Coronary artery (tissue), 2 donors: Measurements from ENCODE around the gene LMO3.

Source experiments
- DNase-seq: peaks from one replicate; pipeline ENCODE4 v3.0.0-alpha.2; 2017; ENCODE audit warnings: low spot score
- H3K27ac ChIP-seq, 2 donors: fragments of 200-600 bp; sonication (generic); one replicate each; pipeline ENCODE4 v1.5.1; 2016 to 2019
- H3K4me3 ChIP-seq: fragments of 200-600 bp; sonication (generic); 2 replicates; pipeline ENCODE4 v1.5.1; 2016; ENCODE audit warnings: mild to moderate bottlenecking, moderate library complexity
- CTCF ChIP-seq: fragments of 200-600 bp; sonication (generic); IDR thresholded peaks from one replicate; pipeline ENCODE4 v1.5.1; 2019; ENCODE audit warnings: antibody characterized with exemption

LMO3 gene

DNA sequence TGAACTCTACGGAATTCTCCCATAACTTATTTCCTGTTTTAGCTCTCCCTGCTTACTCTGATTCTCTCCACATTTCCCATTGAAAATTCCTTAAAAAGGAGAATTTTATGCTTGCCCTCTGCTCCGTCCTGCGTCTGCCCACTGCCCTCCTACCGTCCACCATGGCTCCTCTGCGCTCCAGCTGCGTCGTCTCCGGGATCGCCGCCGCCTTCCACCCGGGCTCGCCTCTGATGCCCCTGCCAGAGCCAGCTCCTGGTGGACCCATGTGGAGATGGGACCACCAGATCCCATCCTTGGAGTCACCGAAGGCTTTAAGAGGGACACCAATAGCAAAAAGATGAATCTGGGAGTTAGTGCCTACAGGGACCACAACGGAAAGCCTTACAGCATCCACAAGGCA lies 92.7 kb downstream of the LMO3 start:
- Histone ChIP-seq H3K4me3 (no peak overlapping the region), H3K27ac (no peak overlapping the region)
- TF ChIP-seq CTCF = no peak
- DNase-seq = no peak

GRCh38 chr12:16509411-16509810 lies 96.6 kb downstream of the LMO3 start:
- no peak for TF ChIP-seq CTCF
- no peak overlapping the region for H3K27ac ChIP-seq
- H3K4me3 ChIP-seq = no peak overlapping the region
- DNase-seq = no peak

- H3K4me3 ChIP-seq = no peak overlapping the region
- DNase-seq = no peak
- H3K27ac ChIP-seq = no peak overlapping the region
- no peak for TF ChIP-seq CTCF
These were observed 99.6 kb downstream of the LMO3 start for GRCh38 chr12:16506394-16506793.

DNA sequence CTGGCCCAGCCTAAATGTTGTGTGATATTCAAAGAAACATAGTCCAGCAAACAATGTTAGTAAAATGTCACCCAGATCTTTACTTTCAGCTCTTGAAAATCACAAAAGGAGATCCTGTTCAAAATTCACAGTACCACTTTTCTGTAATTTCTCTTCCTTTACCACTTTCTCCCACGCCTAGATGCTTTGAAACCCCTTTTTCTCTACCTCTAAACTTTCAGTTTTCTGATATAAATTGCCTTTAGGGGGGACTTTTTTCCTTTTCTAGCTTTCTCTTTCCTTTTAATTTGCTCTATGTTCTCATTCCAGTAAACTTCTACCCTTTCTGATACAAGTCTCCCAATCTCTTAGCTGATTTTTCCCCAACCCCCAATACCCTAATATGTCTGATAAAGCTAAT lies 101.8 kb downstream of the LMO3 start:
- no peak for TF ChIP-seq CTCF
- Histone ChIP-seq H3K4me3 (no peak overlapping the region), H3K27ac (no peak overlapping the region)
- no peak for DNase-seq

GRCh38 chr12:16499611-16500010 lies 106.4 kb downstream of the LMO3 start:
- DNase-seq = no peak
- no peak for TF ChIP-seq CTCF
- Histone ChIP-seq H3K4me3 (no peak overlapping the region), H3K27ac (no peak overlapping the region)
